Hepatocyte (in vitro differentiated cells): ENCODE data around the gene DLEC1. TPM values are rescaled to one million over a fixed set of nuclear protein-coding genes. Genes with fewer than 3 reads are reported as not detected.
"Not testable (repeated sequence)": the region's sequence is repeated elsewhere in the genome, so short reads cannot be mapped to it uniquely, and the experiment has no call there.

Experiments used
- DNase-seq: peaks from one replicate; pipeline ENCODE4 v3.0.0-alpha.2; 2016; ENCODE audit warnings: low spot score
- H2AFZ ChIP-seq: fragments of 200-600 bp; sonication (generic); 2 replicates; pipeline ENCODE4 v1.6.0; 2016; ENCODE audit warnings: antibody characterized with exemption, mild to moderate bottlenecking
- H3K27ac ChIP-seq: fragments of 200-600 bp; sonication (generic); 2 replicates; pipeline ENCODE4 v1.5.1; 2016; ENCODE audit warnings: mild to moderate bottlenecking
- H3K27me3 ChIP-seq: fragments of 200-600 bp; sonication (generic); 2 replicates; pipeline ENCODE4 v1.6.1; 2016
- H3K36me3 ChIP-seq: fragments of 200-600 bp; sonication (generic); replicated peaks from 2 replicates; pipeline ENCODE4 v1.5.1; 2016; ENCODE audit warnings: low read depth; ENCODE audit not compliant: insufficient read depth
- H3K4me1 ChIP-seq: fragments of 200-600 bp; sonication (generic); 2 replicates; pipeline ENCODE4 v1.5.1; 2016; ENCODE audit warnings: mild to moderate bottlenecking, moderate library complexity; ENCODE audit not compliant: insufficient read depth
- H3K4me2 ChIP-seq: fragments of 200-600 bp; sonication (generic); 2 replicates; pipeline ENCODE4 v1.6.0; 2016
- H3K4me3 ChIP-seq: fragments of 200-600 bp; sonication (generic); 2 replicates; pipeline ENCODE4 v1.5.1; 2016; ENCODE audit warnings: mild to moderate bottlenecking
- H3K79me2 ChIP-seq: fragments of 200-600 bp; sonication (generic); 2 replicates; pipeline ENCODE4 v1.6.0; 2017; ENCODE audit warnings: mild to moderate bottlenecking
- H3K9me2 ChIP-seq: fragments of 200-600 bp; sonication (generic); replicated peaks from 2 replicates; pipeline ENCODE4 v1.6.0; 2017; ENCODE audit warnings: mild to moderate bottlenecking; ENCODE audit not compliant: insufficient read depth
- H3K9me3 ChIP-seq: fragments of 200-600 bp; sonication (generic); 2 replicates; pipeline ENCODE4 v1.5.1; 2016; ENCODE audit warnings: low read depth, mild to moderate bottlenecking
- H4K20me1 ChIP-seq: fragments of 200-600 bp; sonication (generic); 2 replicates; pipeline ENCODE4 v1.6.0; 2016; ENCODE audit warnings: mild to moderate bottlenecking; ENCODE audit not compliant: insufficient read depth, poor library complexity, severe bottlenecking
- EZH2 ChIP-seq: fragments of 200-600 bp; sonication (generic); IDR thresholded peaks from 2 replicates; pipeline ENCODE4 v1.6.1; 2016; ENCODE audit warnings: antibody characterized with exemption, mild to moderate bottlenecking, borderline replicate concordance
- EZH2phosphoT487 ChIP-seq: fragments of 200-600 bp; sonication (generic); IDR thresholded peaks from one replicate; pipeline ENCODE4 v1.6.1; 2018; ENCODE audit warnings: antibody characterized with exemption, mild to moderate bottlenecking, low read depth, moderate library complexity; ENCODE audit not compliant: unreplicated experiment, severe bottlenecking
- WGBS: methylation state at CpG from one replicate; pipeline ENCODE4 v1.1.6; 2016; ENCODE audit warnings: low lambda C conversion rate; ENCODE audit errors: missing lambda C conversion rate; 5-methylcytosine and 5-hydroxymethylcytosine counted together
- polyA plus RNA-seq: library from polyadenylated mRNA; unstranded; fragments of >200 nt; fragmentation: Nextera tagmentation; extraction: Ambion mirVana; gene quantifications from 2 replicates; pipeline ENCODE4 v1.2.1, GENCODE V29; 2016
- total RNA-seq: library from RNA; depleted of rRNA; stranded (reverse); fragments of >200 nt; gene quantifications from 2 replicates; pipeline ENCODE4 v1.2.3, GENCODE V29; 2014
- TF ChIP-seq, protein P1 (sequence below): fragments of 200-600 bp; sonication (generic); IDR thresholded peaks from 2 replicates; pipeline ENCODE4 v1.5.1; 2016; ENCODE audit warnings: antibody characterized with exemption, mild to moderate bottlenecking; ENCODE audit not compliant: poor library complexity

The DLEC1 gene
- total and polyA plus RNA-seq, 2 experiments from 2014 or later: 0.23 to 1.5 TPM

DNA sequence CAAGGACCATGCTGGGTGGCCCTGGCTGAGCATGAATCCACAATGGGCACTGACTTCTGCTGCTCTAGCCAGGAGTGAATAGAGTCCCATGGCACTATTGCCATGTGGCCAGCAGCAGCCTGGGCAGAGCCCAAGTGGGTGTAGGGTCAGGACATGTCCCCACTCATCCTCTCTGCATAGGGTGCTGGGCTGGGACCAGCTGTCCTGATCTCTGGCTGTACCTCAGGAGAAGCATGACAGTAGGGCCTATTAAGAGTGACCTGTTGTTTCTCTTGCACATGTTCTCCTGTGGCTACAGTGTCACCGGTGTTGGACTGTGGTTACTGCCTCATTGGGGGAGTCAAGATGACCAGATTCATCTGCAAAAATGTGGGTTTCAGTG is 46.9 kb downstream of the DLEC1 start:
- Histone ChIP-seq H3K9me2 (no peaks in the 10 kb centered on the region), H2AFZ (no peak overlapping the region)
- 91% methylated on average over 1 of the region's 1 CpG for WGBS

DNA sequence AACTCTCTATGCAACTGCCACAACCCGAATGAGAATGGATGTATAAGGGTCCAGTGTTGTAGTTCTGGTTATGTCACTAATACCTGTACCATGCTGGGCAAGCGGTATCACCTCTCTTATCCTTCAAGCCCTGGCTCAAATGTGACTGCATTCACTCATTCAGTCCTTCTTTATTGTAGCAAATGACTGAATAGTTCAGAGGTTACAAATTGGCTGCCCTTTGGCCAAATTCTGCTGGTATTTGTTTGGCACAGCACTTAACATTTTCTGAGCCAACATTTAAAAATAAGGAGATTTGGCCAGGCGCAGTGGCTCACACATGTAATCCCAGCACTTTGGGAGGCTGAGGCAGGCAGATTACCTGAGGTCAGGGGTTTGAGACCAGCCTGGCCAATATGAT is 47.5 kb downstream of the DLEC1 start:
- H3K27me3 ChIP-seq: no peaks in the 10 kb centered on the region
- H3K27ac ChIP-seq: no peak overlapping the region
- H3K79me2 ChIP-seq: no peaks in the 10 kb centered on the region
- no peaks in the 10 kb centered on the region for H3K9me2 ChIP-seq
- 96% methylated on average over 3 of the region's 3 CpGs for WGBS
- H3K4me1 ChIP-seq: no peaks in the 10 kb centered on the region
- H2AFZ ChIP-seq: no peak overlapping the region
- DNase-seq: no peak
- no peaks in the 10 kb centered on the region for H3K36me3 ChIP-seq
- no peak for TF ChIP-seq EZH2phosphoT487
- TF ChIP-seq, protein P1, sequence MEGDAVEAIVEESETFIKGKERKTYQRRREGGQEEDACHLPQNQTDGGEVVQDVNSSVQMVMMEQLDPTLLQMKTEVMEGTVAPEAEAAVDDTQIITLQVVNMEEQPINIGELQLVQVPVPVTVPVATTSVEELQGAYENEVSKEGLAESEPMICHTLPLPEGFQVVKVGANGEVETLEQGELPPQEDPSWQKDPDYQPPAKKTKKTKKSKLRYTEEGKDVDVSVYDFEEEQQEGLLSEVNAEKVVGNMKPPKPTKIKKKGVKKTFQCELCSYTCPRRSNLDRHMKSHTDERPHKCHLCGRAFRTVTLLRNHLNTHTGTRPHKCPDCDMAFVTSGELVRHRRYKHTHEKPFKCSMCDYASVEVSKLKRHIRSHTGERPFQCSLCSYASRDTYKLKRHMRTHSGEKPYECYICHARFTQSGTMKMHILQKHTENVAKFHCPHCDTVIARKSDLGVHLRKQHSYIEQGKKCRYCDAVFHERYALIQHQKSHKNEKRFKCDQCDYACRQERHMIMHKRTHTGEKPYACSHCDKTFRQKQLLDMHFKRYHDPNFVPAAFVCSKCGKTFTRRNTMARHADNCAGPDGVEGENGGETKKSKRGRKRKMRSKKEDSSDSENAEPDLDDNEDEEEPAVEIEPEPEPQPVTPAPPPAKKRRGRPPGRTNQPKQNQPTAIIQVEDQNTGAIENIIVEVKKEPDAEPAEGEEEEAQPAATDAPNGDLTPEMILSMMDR: no peak
- TF ChIP-seq EZH2: no peak
- H3K4me2 ChIP-seq: no peak overlapping the region
- H3K4me3 ChIP-seq: no peak overlapping the region
- no peaks in the 10 kb centered on the region for H4K20me1 ChIP-seq
- no peaks in the 10 kb centered on the region for H3K9me3 ChIP-seq

More for the DNA sequence above, 46.9 kb downstream of the DLEC1 start:
- Histone ChIP-seq H3K9me3 (no peaks in the 10 kb centered on the region), H3K4me3 (no peak overlapping the region), H3K36me3 (no peaks in the 10 kb centered on the region), H3K4me1 (no peaks in the 10 kb centered on the region), H3K27ac (no peak overlapping the region), H4K20me1 (no peaks in the 10 kb centered on the region), H3K27me3 (no peaks in the 10 kb centered on the region), H3K79me2 (no peaks in the 10 kb centered on the region), H3K4me2 (no peak overlapping the region)
- TF ChIP-seq, protein P1: no peak
- TF ChIP-seq EZH2phosphoT487: no peak
- TF ChIP-seq EZH2: no peak
- DNase-seq: no peak

DNA sequence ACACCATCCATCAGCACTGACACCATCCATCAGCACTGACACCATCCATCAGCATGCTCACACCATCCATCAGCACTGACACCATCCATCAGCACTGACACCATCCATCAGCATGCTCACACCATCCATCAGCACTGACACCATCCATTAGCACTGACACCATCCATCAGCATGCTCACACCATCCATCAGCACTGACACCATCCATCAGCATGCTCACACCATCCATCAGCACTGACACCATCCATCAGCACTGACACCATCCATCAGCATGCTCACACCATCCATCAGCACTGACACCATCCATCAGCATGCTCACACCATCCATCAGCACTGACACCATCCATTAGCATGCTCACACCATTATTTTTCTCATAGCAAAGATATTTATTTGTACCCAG is 48.3 kb downstream of the DLEC1 start:
- H3K36me3 ChIP-seq, H3K9me2 ChIP-seq, H3K79me2 ChIP-seq, H3K27ac ChIP-seq, H2AFZ ChIP-seq, DNase-seq, H4K20me1 ChIP-seq, H3K27me3 ChIP-seq, H3K4me3 ChIP-seq, H3K4me2 ChIP-seq, H3K4me1 ChIP-seq, H3K9me3 ChIP-seq: not testable (repeated sequence)

DNA sequence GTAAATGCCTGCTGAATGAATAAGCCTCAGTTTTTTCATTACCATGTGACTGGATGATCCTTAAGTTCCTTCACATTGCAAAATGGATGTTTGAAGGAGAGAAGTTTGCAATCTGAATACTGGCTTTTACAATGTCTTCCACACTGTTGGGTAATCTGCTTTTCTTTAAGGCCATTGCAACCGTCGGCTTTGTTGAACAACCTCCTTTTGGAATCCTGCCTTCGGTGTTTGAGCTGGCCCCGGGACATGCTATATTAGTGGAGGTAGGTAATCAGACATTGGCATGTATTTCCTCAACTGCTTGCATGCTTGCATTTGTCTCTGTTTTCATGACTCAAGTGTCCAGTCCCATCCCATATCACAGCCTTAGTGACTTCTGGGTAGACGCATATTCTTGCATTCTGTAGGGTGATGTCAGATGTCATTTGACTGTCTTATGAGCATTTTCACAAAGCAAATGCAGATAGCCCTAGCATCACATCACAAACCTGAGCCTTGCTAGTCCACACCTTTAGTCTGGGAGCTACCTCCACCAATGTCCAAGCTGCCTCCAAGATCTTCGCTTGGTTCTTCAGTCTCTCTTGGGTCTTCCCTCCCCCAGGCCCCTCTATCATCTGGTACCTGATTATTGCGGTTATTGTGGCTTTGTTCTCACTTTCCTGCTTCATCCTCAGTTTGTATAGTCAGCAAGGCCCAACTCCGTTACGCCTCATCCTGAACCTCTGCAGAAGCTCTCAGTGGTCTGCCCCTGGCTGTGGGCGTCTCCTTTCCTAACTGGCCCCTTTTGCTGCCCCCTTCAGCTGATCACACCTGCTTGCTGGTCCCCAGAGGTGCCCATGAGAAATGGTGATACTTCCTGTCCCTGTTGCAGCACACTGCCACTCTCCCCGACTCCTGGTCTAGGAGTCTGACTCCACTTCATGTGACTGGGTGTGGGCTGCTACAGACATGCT is 49.4 kb downstream of the DLEC1 start:
- Histone ChIP-seq H3K27ac (no peak overlapping the region), H3K79me2 (no peaks in the 10 kb centered on the region), H3K9me3 (no peaks in the 10 kb centered on the region), H3K4me3 (no peak overlapping the region), H3K9me2 (no peaks in the 10 kb centered on the region), H3K4me2 (no peak overlapping the region), H3K27me3 (peaks cover 4% of the 10 kb centered on the region), H3K36me3 (no peaks in the 10 kb centered on the region), H3K4me1 (no peaks in the 10 kb centered on the region), H2AFZ (no peak overlapping the region), H4K20me1 (no peaks in the 10 kb centered on the region)
- TF ChIP-seq EZH2phosphoT487 (no peak), EZH2 (no peak)
- TF ChIP-seq, protein P1: no peak
- 89% methylated on average over 11 of the region's 11 CpGs for WGBS
- DNase-seq: no peak
